SK-N-SH treated with all-trans-retinoic acid at 6 μM for 48 hours (cell line): Measurements from ENCODE around the gene TUBA1C.

ENCODE experiments used
- ATAC-seq: fragments of 200-7000 bp; cut with Tn5 transposase; 3 replicates; pipeline ENCODE4 v1.9.1; 2020; ENCODE audit warnings: mild to moderate bottlenecking, moderate library complexity
- ARNTL ChIP-seq: fragments of 450-650 bp; formaldehyde crosslinking; IDR thresholded peaks from 2 replicates; pipeline ENCODE4 v1.5.0; 2020; ENCODE audit warnings: low read depth, mild to moderate bottlenecking, moderate library complexity, borderline replicate concordance
- BACH2 ChIP-seq: fragments of 250-450 bp; sonication (Bioruptor Pico); IDR thresholded peaks from 2 replicates; pipeline ENCODE4 v1.9.0; 2021; ENCODE audit warnings: mild to moderate bottlenecking, borderline replicate concordance
- CSDC2 ChIP-seq: fragments of 250-450 bp; sonication (Bioruptor Pico); IDR thresholded peaks from 2 replicates; pipeline ENCODE4 v1.5.0; 2020; ENCODE audit warnings: mild to moderate bottlenecking, moderate library complexity
- ESRRG ChIP-seq: fragments of 250-450 bp; sonication (Bioruptor Pico); IDR thresholded peaks from 2 replicates; pipeline ENCODE4 v1.6.1; 2021; ENCODE audit warnings: mild to moderate bottlenecking
- GLIS3 ChIP-seq: fragments of 250-450 bp; sonication (Bioruptor Pico); IDR thresholded peaks from 2 replicates; pipeline ENCODE4 v1.5.0; 2020; ENCODE audit warnings: mild to moderate bottlenecking, moderate library complexity
- ISL1 ChIP-seq: fragments of 250-450 bp; sonication (Bioruptor Pico); IDR thresholded peaks from 2 replicates; pipeline ENCODE4 v2.1.2; 2022; ENCODE audit warnings: mild to moderate bottlenecking, moderate library complexity
- OSR1 ChIP-seq: fragments of 250-450 bp; sonication (Bioruptor Pico); IDR thresholded peaks from 2 replicates; pipeline ENCODE4 v1.8.0; 2022; ENCODE audit warnings: moderate library complexity, mild to moderate bottlenecking, inconsistent platforms
- PPARA ChIP-seq: fragments of 250-450 bp; sonication (Bioruptor Pico); IDR thresholded peaks from 2 replicates; pipeline ENCODE4 v1.5.0; 2020; ENCODE audit warnings: mild to moderate bottlenecking, borderline replicate concordance
- RARB ChIP-seq: fragments of 250-450 bp; sonication (Bioruptor Pico); IDR thresholded peaks from 2 replicates; pipeline ENCODE4 v1.8.0; 2021; ENCODE audit warnings: mild to moderate bottlenecking, moderate library complexity
- SNAI2 ChIP-seq: fragments of 250-450 bp; sonication (Bioruptor Pico); IDR thresholded peaks from 2 replicates; pipeline ENCODE4 v1.5.0; 2020; ENCODE audit warnings: mild to moderate bottlenecking, moderate library complexity
- TCF4 ChIP-seq: fragments of 250-450 bp; sonication (Bioruptor Pico); IDR thresholded peaks from 2 replicates; pipeline ENCODE4 v1.8.0; 2021; ENCODE audit warnings: mild to moderate bottlenecking, moderate library complexity, borderline replicate concordance
- TOX ChIP-seq: fragments of 250-450 bp; sonication (Bioruptor Pico); IDR thresholded peaks from 2 replicates; pipeline ENCODE4 v1.8.0; 2021; ENCODE audit warnings: mild to moderate bottlenecking, moderate library complexity, borderline replicate concordance
- ZC3H10 ChIP-seq: fragments of 250-450 bp; sonication (Bioruptor Pico); IDR thresholded peaks from 2 replicates; pipeline ENCODE4 v1.5.1; 2021; ENCODE audit warnings: mild to moderate bottlenecking, moderate library complexity
- ZFP3 ChIP-seq: fragments of 250-450 bp; sonication (Bioruptor Pico); IDR thresholded peaks from 2 replicates; pipeline ENCODE4 v1.5.0; 2020; ENCODE audit warnings: mild to moderate bottlenecking, moderate library complexity
- ZFP30 ChIP-seq: fragments of 450-650 bp; formaldehyde crosslinking; IDR thresholded peaks from 2 replicates; pipeline ENCODE4 v1.5.0; 2022; ENCODE audit warnings: mild to moderate bottlenecking, moderate library complexity
- ZNF70 ChIP-seq: fragments of 450-650 bp; formaldehyde crosslinking; IDR thresholded peaks from 2 replicates; pipeline ENCODE4 v1.5.0; 2020; ENCODE audit warnings: mild to moderate bottlenecking, moderate library complexity
- ZNF8 ChIP-seq: fragments of 450-650 bp; formaldehyde crosslinking; IDR thresholded peaks from 2 replicates; pipeline ENCODE4 v1.5.0; 2020; ENCODE audit warnings: mild to moderate bottlenecking, moderate library complexity
- TF ChIP-seq, protein P1 (sequence below): fragments of 250-450 bp; sonication (Bioruptor Pico); IDR thresholded peaks from 2 replicates; pipeline ENCODE4 v1.5.0; 2020; ENCODE audit warnings: mild to moderate bottlenecking, moderate library complexity
- TF ChIP-seq, protein P2 (sequence below): fragments of 250-450 bp; sonication (Bioruptor Pico); IDR thresholded peaks from 2 replicates; pipeline ENCODE4 v1.8.0; 2020; ENCODE audit warnings: mild to moderate bottlenecking, moderate library complexity, borderline replicate concordance
- TF ChIP-seq, protein P3 (sequence below): fragments of 250-450 bp; sonication (Bioruptor Pico); IDR thresholded peaks from 2 replicates; pipeline ENCODE4 v1.8.0; 2021; ENCODE audit warnings: low read depth, mild to moderate bottlenecking, moderate library complexity, borderline replicate concordance
- TF ChIP-seq, protein P4 (sequence below): fragments of 250-450 bp; sonication (Bioruptor Pico); IDR thresholded peaks from 2 replicates; pipeline ENCODE4 v1.5.1; 2021; ENCODE audit warnings: mild to moderate bottlenecking, moderate library complexity
- TF ChIP-seq, protein P5 (sequence below): fragments of 250-450 bp; sonication (Bioruptor Pico); IDR thresholded peaks from 2 replicates; pipeline ENCODE4 v1.5.1; 2020; ENCODE audit warnings: low read depth, mild to moderate bottlenecking, moderate library complexity

The TUBA1C gene

DNA sequence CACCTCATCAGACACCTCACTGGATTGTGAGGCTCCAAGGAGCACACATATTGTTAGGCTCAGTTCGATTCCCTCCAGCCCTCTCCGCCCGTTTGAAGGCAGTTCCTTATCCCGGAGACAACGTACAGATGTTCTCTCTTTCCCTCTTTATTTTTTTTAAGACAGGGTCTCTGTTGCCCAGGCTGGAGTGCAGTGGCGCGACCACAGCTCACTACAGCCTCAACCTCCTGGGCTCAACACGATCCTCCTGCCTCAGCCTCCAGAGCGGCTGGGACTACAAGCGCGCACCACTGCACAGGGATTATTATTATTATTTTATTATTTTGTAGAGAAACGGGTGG is 57.5 kb downstream of the TUBA1C start (continued):
- TF ChIP-seq, protein P1, sequence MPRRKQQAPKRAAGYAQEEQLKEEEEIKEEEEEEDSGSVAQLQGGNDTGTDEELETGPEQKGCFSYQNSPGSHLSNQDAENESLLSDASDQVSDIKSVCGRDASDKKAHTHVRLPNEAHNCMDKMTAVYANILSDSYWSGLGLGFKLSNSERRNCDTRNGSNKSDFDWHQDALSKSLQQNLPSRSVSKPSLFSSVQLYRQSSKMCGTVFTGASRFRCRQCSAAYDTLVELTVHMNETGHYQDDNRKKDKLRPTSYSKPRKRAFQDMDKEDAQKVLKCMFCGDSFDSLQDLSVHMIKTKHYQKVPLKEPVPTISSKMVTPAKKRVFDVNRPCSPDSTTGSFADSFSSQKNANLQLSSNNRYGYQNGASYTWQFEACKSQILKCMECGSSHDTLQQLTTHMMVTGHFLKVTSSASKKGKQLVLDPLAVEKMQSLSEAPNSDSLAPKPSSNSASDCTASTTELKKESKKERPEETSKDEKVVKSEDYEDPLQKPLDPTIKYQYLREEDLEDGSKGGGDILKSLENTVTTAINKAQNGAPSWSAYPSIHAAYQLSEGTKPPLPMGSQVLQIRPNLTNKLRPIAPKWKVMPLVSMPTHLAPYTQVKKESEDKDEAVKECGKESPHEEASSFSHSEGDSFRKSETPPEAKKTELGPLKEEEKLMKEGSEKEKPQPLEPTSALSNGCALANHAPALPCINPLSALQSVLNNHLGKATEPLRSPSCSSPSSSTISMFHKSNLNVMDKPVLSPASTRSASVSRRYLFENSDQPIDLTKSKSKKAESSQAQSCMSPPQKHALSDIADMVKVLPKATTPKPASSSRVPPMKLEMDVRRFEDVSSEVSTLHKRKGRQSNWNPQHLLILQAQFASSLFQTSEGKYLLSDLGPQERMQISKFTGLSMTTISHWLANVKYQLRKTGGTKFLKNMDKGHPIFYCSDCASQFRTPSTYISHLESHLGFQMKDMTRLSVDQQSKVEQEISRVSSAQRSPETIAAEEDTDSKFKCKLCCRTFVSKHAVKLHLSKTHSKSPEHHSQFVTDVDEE (CRISPR knock-in tag): no peak
- no peak for TF ChIP-seq TOX (CRISPR knock-in tag)

DNA sequence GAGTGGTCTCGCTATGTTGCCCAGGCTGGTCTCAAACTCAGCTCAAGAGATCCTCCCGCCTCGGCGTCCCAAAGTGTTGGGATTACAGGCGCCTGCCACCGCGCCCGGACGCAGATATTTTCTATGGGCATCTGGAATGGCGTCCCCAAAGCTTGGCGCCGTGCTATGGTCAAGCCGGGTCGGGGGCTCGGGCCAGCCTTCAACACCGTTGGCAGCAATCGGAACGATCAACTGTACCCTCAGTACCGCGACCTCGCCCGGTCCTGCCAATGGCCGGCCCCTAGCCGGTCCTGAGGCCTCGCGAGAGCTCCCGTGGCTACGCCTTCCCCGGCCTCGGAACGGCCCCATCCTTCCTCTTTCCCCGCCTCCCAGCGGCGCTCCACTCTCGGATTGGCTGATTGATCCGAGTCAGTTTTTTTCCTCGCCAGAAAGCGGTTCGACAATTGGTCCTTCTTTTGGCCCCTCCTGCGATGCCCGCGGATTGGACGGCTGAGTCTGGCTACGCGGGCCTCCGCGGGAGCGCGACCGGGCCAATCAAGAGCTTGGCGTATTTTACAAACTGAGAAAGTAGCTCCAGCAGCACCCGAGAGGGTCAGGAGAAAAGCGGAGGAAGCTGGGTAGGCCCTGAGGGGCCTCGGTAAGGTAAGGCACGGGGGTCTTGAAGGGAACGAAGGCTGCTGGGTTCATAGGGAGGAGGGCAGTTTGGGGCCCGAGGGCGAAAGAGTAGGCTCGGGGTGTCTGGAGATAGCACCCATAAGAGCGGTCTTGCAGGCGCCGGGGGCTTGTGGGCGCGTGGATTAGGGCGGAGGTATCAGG is 58.0 kb downstream of the TUBA1C start, which contains the start of gene TROAP:
Gene TROAP, plus strand, starts transcription at position 548 of the 816 bp plus-strand sequence. CDS start 354 bp downstream, outside the sequence.
- TF ChIP-seq ARNTL (no peak), OSR1 (CRISPR knock-in tag) (no peak), CSDC2 (CRISPR knock-in tag) (no peak), SNAI2 (CRISPR knock-in tag) (no peak), ZNF8 (CRISPR knock-in tag) (no peak), TCF4 (CRISPR knock-in tag) (no peak), BACH2 (CRISPR knock-in tag) (no peak), ZFP30 (no peak), GLIS3 (CRISPR knock-in tag) (no peak), ZFP3 (CRISPR knock-in tag) (no peak), ZNF70 (CRISPR knock-in tag) (no peak), RARB (CRISPR knock-in tag) (no peak), TOX (CRISPR knock-in tag) (no peak)
- TF ChIP-seq, protein P2, sequence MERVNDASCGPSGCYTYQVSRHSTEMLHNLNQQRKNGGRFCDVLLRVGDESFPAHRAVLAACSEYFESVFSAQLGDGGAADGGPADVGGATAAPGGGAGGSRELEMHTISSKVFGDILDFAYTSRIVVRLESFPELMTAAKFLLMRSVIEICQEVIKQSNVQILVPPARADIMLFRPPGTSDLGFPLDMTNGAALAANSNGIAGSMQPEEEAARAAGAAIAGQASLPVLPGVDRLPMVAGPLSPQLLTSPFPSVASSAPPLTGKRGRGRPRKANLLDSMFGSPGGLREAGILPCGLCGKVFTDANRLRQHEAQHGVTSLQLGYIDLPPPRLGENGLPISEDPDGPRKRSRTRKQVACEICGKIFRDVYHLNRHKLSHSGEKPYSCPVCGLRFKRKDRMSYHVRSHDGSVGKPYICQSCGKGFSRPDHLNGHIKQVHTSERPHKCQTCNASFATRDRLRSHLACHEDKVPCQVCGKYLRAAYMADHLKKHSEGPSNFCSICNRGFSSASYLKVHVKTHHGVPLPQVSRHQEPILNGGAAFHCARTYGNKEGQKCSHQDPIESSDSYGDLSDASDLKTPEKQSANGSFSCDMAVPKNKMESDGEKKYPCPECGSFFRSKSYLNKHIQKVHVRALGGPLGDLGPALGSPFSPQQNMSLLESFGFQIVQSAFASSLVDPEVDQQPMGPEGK (CRISPR knock-in tag): no peak
- TF ChIP-seq, protein P3, sequence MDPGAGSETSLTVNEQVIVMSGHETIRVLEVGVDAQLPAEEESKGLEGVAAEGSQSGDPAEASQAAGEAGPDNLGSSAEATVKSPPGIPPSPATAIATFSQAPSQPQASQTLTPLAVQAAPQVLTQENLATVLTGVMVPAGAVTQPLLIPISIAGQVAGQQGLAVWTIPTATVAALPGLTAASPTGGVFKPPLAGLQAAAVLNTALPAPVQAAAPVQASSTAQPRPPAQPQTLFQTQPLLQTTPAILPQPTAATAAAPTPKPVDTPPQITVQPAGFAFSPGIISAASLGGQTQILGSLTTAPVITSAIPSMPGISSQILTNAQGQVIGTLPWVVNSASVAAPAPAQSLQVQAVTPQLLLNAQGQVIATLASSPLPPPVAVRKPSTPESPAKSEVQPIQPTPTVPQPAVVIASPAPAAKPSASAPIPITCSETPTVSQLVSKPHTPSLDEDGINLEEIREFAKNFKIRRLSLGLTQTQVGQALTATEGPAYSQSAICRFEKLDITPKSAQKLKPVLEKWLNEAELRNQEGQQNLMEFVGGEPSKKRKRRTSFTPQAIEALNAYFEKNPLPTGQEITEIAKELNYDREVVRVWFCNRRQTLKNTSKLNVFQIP (CRISPR knock-in tag): no peak
- TF ChIP-seq, all 23 proteins: peak for 0
- ATAC-seq: peak; percentile 100

DNA sequence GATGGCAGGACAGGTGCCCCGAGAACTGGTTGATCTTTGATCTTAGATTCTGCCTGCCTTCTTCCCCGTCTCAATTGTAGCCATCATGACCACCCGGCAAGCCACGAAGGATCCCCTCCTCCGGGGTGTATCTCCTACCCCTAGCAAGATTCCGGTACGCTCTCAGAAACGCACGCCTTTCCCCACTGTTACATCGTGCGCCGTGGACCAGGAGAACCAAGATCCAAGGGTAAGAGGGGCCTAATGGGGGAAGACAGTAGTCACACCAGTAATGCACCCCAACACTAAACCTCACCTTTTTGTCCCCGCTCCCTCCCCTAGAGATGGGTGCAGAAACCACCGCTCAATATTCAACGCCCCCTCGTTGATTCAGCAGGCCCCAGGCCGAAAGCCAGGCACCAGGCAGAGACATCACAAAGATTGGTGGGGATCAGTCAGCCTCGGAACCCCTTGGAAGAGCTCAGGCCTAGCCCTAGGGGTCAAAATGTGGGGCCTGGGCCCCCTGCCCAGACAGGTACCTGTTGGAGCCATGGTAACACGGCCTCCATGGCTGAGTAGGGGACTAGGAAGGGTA is 58.7 kb downstream of the TUBA1C start:
- no peak for ATAC-seq

More for the DNA sequence above, 58.7 kb downstream of the TUBA1C start:
- TF ChIP-seq ISL1 (CRISPR knock-in tag) (no peak), SNAI2 (CRISPR knock-in tag) (no peak), TCF4 (CRISPR knock-in tag) (no peak), ZFP30 (no peak), ZNF70 (CRISPR knock-in tag) (no peak), ZFP3 (CRISPR knock-in tag) (no peak), PPARA (CRISPR knock-in tag) (no peak), ZNF8 (CRISPR knock-in tag) (no peak), OSR1 (CRISPR knock-in tag) (no peak), ZC3H10 (no peak), RARB (CRISPR knock-in tag) (no peak), ESRRG (CRISPR knock-in tag) (no peak), TOX (CRISPR knock-in tag) (no peak)
- TF ChIP-seq, protein P2 (CRISPR knock-in tag): no peak
- TF ChIP-seq, protein P1 (CRISPR knock-in tag): no peak
- TF ChIP-seq, protein P4, sequence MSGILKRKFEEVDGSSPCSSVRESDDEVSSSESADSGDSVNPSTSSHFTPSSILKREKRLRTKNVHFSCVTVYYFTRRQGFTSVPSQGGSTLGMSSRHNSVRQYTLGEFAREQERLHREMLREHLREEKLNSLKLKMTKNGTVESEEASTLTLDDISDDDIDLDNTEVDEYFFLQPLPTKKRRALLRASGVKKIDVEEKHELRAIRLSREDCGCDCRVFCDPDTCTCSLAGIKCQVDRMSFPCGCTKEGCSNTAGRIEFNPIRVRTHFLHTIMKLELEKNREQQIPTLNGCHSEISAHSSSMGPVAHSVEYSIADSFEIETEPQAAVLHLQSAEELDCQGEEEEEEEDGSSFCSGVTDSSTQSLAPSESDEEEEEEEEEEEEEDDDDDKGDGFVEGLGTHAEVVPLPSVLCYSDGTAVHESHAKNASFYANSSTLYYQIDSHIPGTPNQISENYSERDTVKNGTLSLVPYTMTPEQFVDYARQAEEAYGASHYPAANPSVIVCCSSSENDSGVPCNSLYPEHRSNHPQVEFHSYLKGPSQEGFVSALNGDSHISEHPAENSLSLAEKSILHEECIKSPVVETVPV (CRISPR knock-in tag): no peak
- TF ChIP-seq, protein P5, sequence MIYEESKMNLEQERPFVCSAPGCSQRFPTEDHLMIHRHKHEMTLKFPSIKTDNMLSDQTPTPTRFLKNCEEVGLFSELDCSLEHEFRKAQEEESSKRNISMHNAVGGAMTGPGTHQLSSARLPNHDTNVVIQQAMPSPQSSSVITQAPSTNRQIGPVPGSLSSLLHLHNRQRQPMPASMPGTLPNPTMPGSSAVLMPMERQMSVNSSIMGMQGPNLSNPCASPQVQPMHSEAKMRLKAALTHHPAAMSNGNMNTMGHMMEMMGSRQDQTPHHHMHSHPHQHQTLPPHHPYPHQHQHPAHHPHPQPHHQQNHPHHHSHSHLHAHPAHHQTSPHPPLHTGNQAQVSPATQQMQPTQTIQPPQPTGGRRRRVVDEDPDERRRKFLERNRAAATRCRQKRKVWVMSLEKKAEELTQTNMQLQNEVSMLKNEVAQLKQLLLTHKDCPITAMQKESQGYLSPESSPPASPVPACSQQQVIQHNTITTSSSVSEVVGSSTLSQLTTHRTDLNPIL (CRISPR knock-in tag): no peak
